Endothelial cell of umbilical vein (primary cell): Measurements from ENCODE around the gene ABCC1. TPM values are rescaled to one million over a fixed set of nuclear protein-coding genes. Genes with fewer than 3 reads are reported as not detected.
A peak's percentile ranks its signal among the peaks of the same experiment; 100 is the strongest.

Source experiments
- BruUV-seq: library from RNA; stranded (reverse); fragments of 400-500 nt; replicated peaks from 2 replicates; lab custom pipeline; 2021; lab: Mats Ljungman, UMichigan
- CTCF ChIA-PET: fragments of 300-600, 350-600 bp; sonication (Branson Sonifier 250); formaldehyde crosslinking; loops from one replicate; lab custom pipeline; 2021; ENCODE audit warnings: antibody characterized with exemption, inconsistent platforms; lab: Charles Lee
- POLR2A ChIA-PET: fragments of 300-600, 350-600 bp; sonication (Branson Sonifier 250); formaldehyde crosslinking; loops from one replicate; lab custom pipeline; 2021; ENCODE audit warnings: antibody characterized with exemption, inconsistent platforms; lab: Charles Lee
- DNase-seq: peaks from one replicate; pipeline ENCODE4 v3.0.0-alpha.2; 2011; ENCODE audit warnings: low read depth, low spot score
- FAIRE-seq: peaks from 2 replicates; lab custom pipeline; 2011; peaks lifted over from hg19 to GRCh38; lab: Jason Lieb, UNC
- H2AFZ ChIP-seq: 2 replicates; pipeline ENCODE4 v1.6.0; 2012; ENCODE audit warnings: low read depth, low read length, control low read depth, inconsistent platforms
- H3K27ac ChIP-seq: 2 replicates; pipeline ENCODE4 v1.5.1; 2011; ENCODE audit warnings: low read depth, mild to moderate bottlenecking, control low read depth, low read length, moderate library complexity; ENCODE audit not compliant: insufficient read depth
- H3K27me3 ChIP-seq, 2 experiments: 2 replicates each; pipeline versions ENCODE4 v1.6.0 to v1.6.1; 2011; ENCODE audit warnings: low read length in 2 of 2, mixed read lengths in 1 of 2; ENCODE audit not compliant: control insufficient read depth in 2 of 2, insufficient read depth in 2 of 2
- H3K36me3 ChIP-seq, 2 experiments: 2 replicates in 1 of 2; 3 replicates in 1 of 2; pipeline ENCODE4 v1.5.1; 2011; ENCODE audit warnings: low read length in 2 of 2, mild to moderate bottlenecking in 1 of 2, moderate library complexity in 1 of 2; ENCODE audit not compliant: control insufficient read depth in 2 of 2, insufficient read depth in 2 of 2; ENCODE audit errors: extremely low read depth in 1 of 2
- H3K4me1 ChIP-seq: 3 replicates; pipeline ENCODE4 v1.5.1; 2011; ENCODE audit warnings: mild to moderate bottlenecking, low read length; ENCODE audit not compliant: control insufficient read depth, insufficient read depth; ENCODE audit errors: extremely low read depth
- H3K4me2 ChIP-seq: 2 replicates; pipeline ENCODE4 v1.6.1; 2011; ENCODE audit warnings: low read length, control low read depth, mixed read lengths; ENCODE audit not compliant: insufficient read depth
- H3K4me3 ChIP-seq, 3 experiments: fragments of 200-600 bp in 1 of 3; sonication (generic), shearing (Covaris generic) in 1 of 3; replicated peaks in 1 of 3; 2 replicates each; pipeline ENCODE4 v1.5.1; 2011 to 2016; ENCODE audit warnings: control low read depth in 3 of 3, low read length in 3 of 3, mild to moderate bottlenecking in 2 of 3, inconsistent platforms in 1 of 3, low read depth in 1 of 3, moderate library complexity in 1 of 3; ENCODE audit not compliant: insufficient read depth in 1 of 3
- H3K79me2 ChIP-seq: 2 replicates; pipeline ENCODE4 v1.6.0; 2012; ENCODE audit warnings: low read length, inconsistent platforms; ENCODE audit not compliant: control insufficient read depth, insufficient read depth
- H3K9ac ChIP-seq: replicated peaks from 2 replicates; pipeline ENCODE3; 2011; ENCODE audit warnings: low read length, control low read depth; ENCODE audit not compliant: insufficient read depth; ENCODE audit errors: extremely low read depth
- H3K9me1 ChIP-seq: replicated peaks from 3 replicates; pipeline ENCODE4 v1.6.0; 2011; ENCODE audit warnings: mild to moderate bottlenecking, low read length; ENCODE audit not compliant: control insufficient read depth, insufficient read depth; ENCODE audit errors: extremely low read depth
- H3K9me3 ChIP-seq: replicated peaks from 2 replicates; pipeline ENCODE4 v1.5.1; 2012; ENCODE audit warnings: low read length, inconsistent platforms; ENCODE audit not compliant: control insufficient read depth, insufficient read depth
- H4K20me1 ChIP-seq: replicated peaks from 2 replicates; pipeline ENCODE3; 2011; ENCODE audit warnings: mild to moderate bottlenecking, low read length; ENCODE audit not compliant: control insufficient read depth, insufficient read depth; ENCODE audit errors: extremely low read depth
- CTCF ChIP-seq, 2 donors: IDR thresholded peaks; 1 replicate in 1 of 2; 2 replicates in 1 of 2; pipeline ENCODE4 v1.5.1; 2011; ENCODE audit warnings: low read length in 2 of 2, mild to moderate bottlenecking in 2 of 2, moderate library complexity in 2 of 2, control low read depth in 1 of 2, inconsistent platforms in 1 of 2, low read depth in 1 of 2; ENCODE audit not compliant: insufficient read depth in 1 of 2; ENCODE audit errors: extremely low read depth in 1 of 2
- EZH2 ChIP-seq: IDR thresholded peaks from 2 replicates; pipeline ENCODE4 v1.6.1; 2012; ENCODE audit warnings: borderline replicate concordance, low read depth, mild to moderate bottlenecking, moderate library complexity, low read length, inconsistent platforms; ENCODE audit not compliant: severe bottlenecking
- FOS ChIP-seq: IDR thresholded peaks from 2 replicates; pipeline ENCODE4 v1.6.1; 2011; ENCODE audit warnings: mild to moderate bottlenecking, low read length, moderate library complexity, borderline replicate concordance; ENCODE audit not compliant: insufficient read depth
- GATA2 ChIP-seq: IDR thresholded peaks from 2 replicates; pipeline ENCODE4 v1.7.0; 2011; ENCODE audit warnings: low read depth, mild to moderate bottlenecking, moderate library complexity, mixed read lengths, low read length; ENCODE audit not compliant: insufficient read length, insufficient read depth
- JUN ChIP-seq: IDR thresholded peaks from 2 replicates; pipeline ENCODE4 v1.6.1; 2011; ENCODE audit warnings: borderline replicate concordance, low read depth; ENCODE audit not compliant: insufficient read length, insufficient read depth
- MAX ChIP-seq: IDR thresholded peaks from 2 replicates; pipeline ENCODE4 v1.6.1; 2011; ENCODE audit not compliant: insufficient read depth, insufficient read length
- MYC ChIP-seq: IDR thresholded peaks from one replicate; pipeline ENCODE4 v1.6.1; 2011; ENCODE audit warnings: mild to moderate bottlenecking, low read depth, low read length
- POLR2A ChIP-seq: IDR thresholded peaks from 2 replicates; pipeline ENCODE4 v1.6.1; 2012; ENCODE audit warnings: low read depth, mild to moderate bottlenecking, control low read depth, low read length
- POLR2AphosphoS5 ChIP-seq: IDR thresholded peaks from 2 replicates; pipeline ENCODE4 v1.6.1; 2012; ENCODE audit warnings: low read depth, mild to moderate bottlenecking, control low read depth, low read length, moderate library complexity; ENCODE audit not compliant: insufficient read depth
- dilution Hi-C: fragments of 300-500 bp; cut with MboI; formaldehyde crosslinking; loops from one replicate; pipeline ENCODE4 v1.15.0; 2019; ENCODE audit warnings: low sequenced_read_pairs; ENCODE audit not compliant: extremely low pct_ligation_motif_present
- intact Hi-C: fragments of 100-400 bp; cut with micrococcal nuclease; formaldehyde crosslinking; loops from one replicate; pipeline ENCODE4 v1.10.0; 2022
- polyA plus RNA-seq, 4 experiments: library from polyadenylated mRNA; depleted of rRNA in 3 of 4; stranded (reverse) in 3 of 4; unstranded in 1 of 4; fragments of >200 nt; gene quantifications; 2 replicates each; pipeline versions ENCODE4 v1.2.1 to v1.2.3, GENCODE V29; 2011 to 2012; ENCODE audit warnings: missing spikeins in 1 of 4
- total RNA-seq: library from RNA; stranded (reverse); gene quantifications from 2 replicates; pipeline ENCODE4 v1.2.3, GENCODE V29; 2021

Gene ABCC1
- total and polyA plus RNA-seq, 2 donors (not counting 3 experiments of a cell fraction or from before 2014, with no cell fraction given), result 46.1 to 89.2 TPM

- Histone ChIP-seq H3K27me3 (no peaks in the 10 kb centered on the region), H3K79me2 (peaks cover 80% of the 10 kb centered on the region), H2AFZ (no peak overlapping the region), H3K9ac (no peak overlapping the region), H3K4me3 (no peak overlapping the region), H3K9me1 (no peaks in the 10 kb centered on the region), H3K4me2 (peak overlapping the region; percentile 34), H3K4me1 (peaks cover 29% of the 10 kb centered on the region), H3K36me3 (peaks cover 0 to 2% of the 10 kb centered on the region in 2 experiments), H3K27ac (peak overlapping the region; percentile 64), H4K20me1 (no peaks in the 10 kb centered on the region), H3K9me3 (no peaks in the 10 kb centered on the region)
- intact Hi-C loops (no loop called here), dilution Hi-C loops (no loop called here)
- no TSS peak for BruUV-seq
- DNase-seq (no peak), FAIRE-seq (no peak)
- CTCF ChIA-PET, result interaction anchor here (0.6 to 3.2 kb wide), 6 partner anchors 10 to 129 kb away, joined by 3 to 13 read pairs (median 4); no protein-coding TSS in a partner anchor
- POLR2A ChIA-PET, result interaction anchor here (0.7 kb wide), 1 partner anchor 24 kb away, joined by 4 read pairs; no protein-coding TSS in a partner anchor
- TF ChIP-seq EZH2 (no peak), POLR2A (no peak), POLR2AphosphoS5 (no peak), MYC (no peak), CTCF (IDR thresholded peaks at IDR 0.05; ENCODE audit: extremely low read depth in 1 of 2, insufficient read depth in 1 of 2, low read depth in 1 of 2, low read length in 2 of 2) (no peak), FOS (no peak), MAX (no peak), JUN (no peak), GATA2 (no peak)
Observed at GRCh38 chr16:16003719-16004313, 54.4 kb downstream of the ABCC1 start.
